ENCODE results near the gene CXorf49. TPM values are rescaled to one million over a fixed set of nuclear protein-coding genes. Genes with fewer than 3 reads are reported as not detected.
A peak's percentile ranks its signal among the peaks of the same experiment; 100 is the strongest.
"Not testable (repeated sequence)": the region's sequence is repeated elsewhere in the genome, so short reads cannot be mapped to it uniquely, and the experiment has no call there.

Gene CXorf49
- total and polyA plus RNA-seq, 10 of the 15 experiments (the other 5 are each of a cell fraction or from before 2014, with no cell fraction given): not detected

- in situ Hi-C loops (cut with MboI): loop anchor here (25.0 kb wide), 2 partner anchors 192 to 883 kb away; no protein-coding TSS in a partner anchor
These were observed 48.1 kb downstream of the CXorf49 start for GRCh38 chrX:71669947-71670346.

More at GRCh38 chrX:71669947-71670346, 48.1 kb downstream of the CXorf49 start:
- 15% methylated on average over 10 of the region's 10 CpGs for WGBS (ENCODE audit: insufficient coverage, insufficient replicate concordance, low lambda C conversion rate, missing lambda C conversion rate)
- POLR2A ChIA-PET; H3K27me3 ChIP-seq (replicated peaks in 1 of 2; ENCODE audit: control insufficient read depth in 2 of 2, insufficient read depth in 2 of 2, low read length in 1 of 2); DNase-seq (ENCODE audit: low read depth, low spot score); H3K4me3 ChIP-seq; H3K9ac ChIP-seq (ENCODE audit: control insufficient read depth, insufficient read depth, low read length); BruUV-seq (replicated peaks); H3K79me2 ChIP-seq (ENCODE audit: control insufficient read depth, insufficient read depth, low read length); H4K20me1 ChIP-seq (ENCODE audit: control insufficient read depth, insufficient read depth); H3K4me1 ChIP-seq (ENCODE audit: control insufficient read depth, insufficient read depth, low read length); H3K9me3 ChIP-seq (replicated peaks; ENCODE audit: control insufficient read depth, insufficient read depth, low read length); H3K27ac ChIP-seq (ENCODE audit: control insufficient read depth, insufficient read depth); H2AFZ ChIP-seq (ENCODE audit: control insufficient read depth, low read depth, low read length); H3K4me2 ChIP-seq (ENCODE audit: control insufficient read depth, insufficient read depth); H3K36me3 ChIP-seq (ENCODE audit: control insufficient read depth in 2 of 2, insufficient read depth in 2 of 2, low read length in 1 of 2): not testable (repeated sequence)
- CTCF ChIA-PET: interaction anchor here (0.9 kb wide), 1 partner anchor 194 kb away, joined by 3 read pairs; no protein-coding TSS in a partner anchor
- FAIRE-seq (peak; percentile 47), ATAC-seq (peak; percentile 88)
- RAD21 ChIA-PET (ENCODE audit: unreplicated experiment): interaction anchor here (0.7 kb wide), 1 partner anchor 189 kb away, joined by 5 read pairs; no protein-coding TSS in a partner anchor
- intact Hi-C loops (cut with micrococcal nuclease; ENCODE audit: unreplicated experiment): loop anchor here (1.0 kb wide), 1 partner anchor 189 kb away; no protein-coding TSS in a partner anchor
- peak; percentile 48 for TF ChIP-seq RAD21 (IDR thresholded peaks at IDR 0.05; ENCODE audit: insufficient read depth, low read depth, low read length)
- TF ChIP-seq SMC3 (IDR thresholded peaks at IDR 0.05; ENCODE audit: borderline replicate concordance, low read length): peak; percentile 32; the same call in 1 of the 2 replicates
- TF ChIP-seq CTCF (IDR thresholded peaks at IDR 0.05 in 2 of 3, conservative IDR thresholded peaks at IDR 0.05 in 1 of 3; ENCODE audit: control insufficient read depth in 2 of 3, extremely low read depth in 1 of 3, insufficient read depth in 1 of 3, low read depth in 3 of 3, low read length in 3 of 3): peak; percentile 34 to 48 (median 36); a peak in 4 of 6 replicates
- SMC1A ChIA-PET (ENCODE audit: uncharacterized antibody, unreplicated experiment): interaction anchor here (0.7 to 2.4 kb wide), 2 partner anchors 190 to 329 kb away, joined by 3 to 7 read pairs; no protein-coding TSS in a partner anchor
